Right cardiac atrium (tissue), 5 donors: Measurements from ENCODE around the gene GOLGA2. TPM values are rescaled to one million over a fixed set of nuclear protein-coding genes. Genes with fewer than 3 reads are reported as not detected.
A peak's percentile ranks its signal among the peaks of the same experiment; 100 is the strongest.

Experiments
- ATAC-seq, 2 donors: fragments of 200-7000 bp; cut with Tn5 transposase; one replicate each; pipeline versions ENCODE4 v1.8.0 to v1.9.1; 2020; ENCODE audit warnings: moderate library complexity in 2 of 2, mild to moderate bottlenecking in 1 of 2
- DNase-seq, 3 donors: peaks; one replicate each; pipeline ENCODE4 v3.0.0-alpha.2; 2020
- H3K27ac ChIP-seq: one replicate; pipeline ENCODE4 v1.5.1; 2013; ENCODE audit warnings: mild to moderate bottlenecking, low read length, control low read depth, moderate library complexity
- H3K27me3 ChIP-seq: one replicate; pipeline ENCODE4 v1.6.1; 2013; ENCODE audit not compliant: control insufficient read depth, insufficient read depth
- H3K4me1 ChIP-seq: one replicate; pipeline ENCODE4 v1.6.1; 2013; ENCODE audit warnings: low read length; ENCODE audit not compliant: control insufficient read depth, insufficient read depth
- H3K4me3 ChIP-seq: one replicate; pipeline ENCODE4 v1.5.1; 2013; ENCODE audit warnings: low read length, control low read depth
- H3K9me3 ChIP-seq: one replicate; pipeline ENCODE4 v1.6.1; 2013; ENCODE audit warnings: low read length; ENCODE audit not compliant: control insufficient read depth
- WGBS: extraction: QIAGEN DNeasy Blood & Tissue Kit; methylation state at CpG from one replicate; pipeline ENCODE4 v1.1.7; 2013; 5-methylcytosine and 5-hydroxymethylcytosine counted together
- intact Hi-C, 4 donors: fragments of 100-400 bp; cut with DNase I; formaldehyde crosslinking; loops; one replicate each; pipeline versions ENCODE4 v1.11.0 to v1.14.0; 2022 to 2023
- polyA plus RNA-seq: library from polyadenylated mRNA; stranded (reverse); fragments of 200-250 nt; gene quantifications from one replicate; pipeline ENCODE4 v1.2.3, GENCODE V29; 2013
- total RNA-seq, 4 donors: library from RNA; stranded (reverse); fragmentation: NEBNext Ultra II Directional; extraction: Animal tissue kit (Norgen Biotek cat#: 25700); gene quantifications; one replicate each; pipeline ENCODE4 v1.2.1, GENCODE V29; 2021
- donor health status: healthy with polysubstance abuse.
- donor health status: DM: no; HTN: yes; CAD: no.
- donor health status: DM: no; HTN: no; CAD: no.
- donor health status: DM: no; HTN: yes; CAD: no; lungs with severe emphysema.
- donor health status: DM: yes; HTN: yes; CAD: no.

The GOLGA2 gene
- total and polyA plus RNA-seq, 5 donors, result 84.2 to 124 (median 96.9) TPM

- no peaks in the 10 kb centered on the region for H3K9me3 ChIP-seq
- ATAC-seq, result no peak
- no peak overlapping the region for H3K4me3 ChIP-seq
- no peak overlapping the region for H3K27ac ChIP-seq
- intact Hi-C loops, result no loop called here
- no peaks in the 10 kb centered on the region for H3K27me3 ChIP-seq
- peaks cover 7% of the 10 kb centered on the region for H3K4me1 ChIP-seq
- DNase-seq, result no peak
- 83% methylated on average over 5 of the region's 5 CpGs for WGBS
These were observed 28.5 kb downstream of the GOLGA2 start for GRCh38 chr9:128247226-128247803.

DNA sequence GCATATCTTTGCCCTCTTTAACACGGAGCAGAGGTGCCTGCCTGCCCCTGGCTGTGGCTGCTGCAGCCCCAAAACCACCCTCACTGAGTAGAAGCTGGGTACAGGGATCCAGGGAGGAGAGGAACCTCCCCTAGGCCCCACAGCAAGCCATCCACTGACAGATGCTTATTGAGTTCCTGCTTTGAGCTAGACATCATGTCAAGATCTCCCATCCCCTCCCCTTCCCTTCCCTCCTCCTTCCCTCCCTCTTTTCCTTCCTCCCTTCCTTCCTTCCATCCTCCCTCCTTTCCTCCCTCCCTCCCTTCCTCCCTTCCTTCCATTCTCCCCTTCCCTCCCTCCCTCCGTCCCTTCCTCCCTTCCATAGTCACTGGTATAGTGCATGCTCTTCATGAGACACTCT is 29.3 kb downstream of the GOLGA2 start:
- H3K4me1 ChIP-seq, result peaks cover 7% of the 10 kb centered on the region

GRCh38 chr9:128245421-128246151 is 30.2 kb downstream of the GOLGA2 start:
- H3K4me1 ChIP-seq, result peaks cover 7% of the 10 kb centered on the region

More for the DNA sequence above, 29.3 kb downstream of the GOLGA2 start:
- Histone ChIP-seq H3K4me3 (no peak overlapping the region), H3K27me3 (no peaks in the 10 kb centered on the region), H3K9me3 (no peaks in the 10 kb centered on the region), H3K27ac (no peak overlapping the region)
- no peak for DNase-seq
- 59% methylated on average over 2 of the region's 2 CpGs for WGBS
- intact Hi-C loops, result no loop called here
- no peak for ATAC-seq

DNA sequence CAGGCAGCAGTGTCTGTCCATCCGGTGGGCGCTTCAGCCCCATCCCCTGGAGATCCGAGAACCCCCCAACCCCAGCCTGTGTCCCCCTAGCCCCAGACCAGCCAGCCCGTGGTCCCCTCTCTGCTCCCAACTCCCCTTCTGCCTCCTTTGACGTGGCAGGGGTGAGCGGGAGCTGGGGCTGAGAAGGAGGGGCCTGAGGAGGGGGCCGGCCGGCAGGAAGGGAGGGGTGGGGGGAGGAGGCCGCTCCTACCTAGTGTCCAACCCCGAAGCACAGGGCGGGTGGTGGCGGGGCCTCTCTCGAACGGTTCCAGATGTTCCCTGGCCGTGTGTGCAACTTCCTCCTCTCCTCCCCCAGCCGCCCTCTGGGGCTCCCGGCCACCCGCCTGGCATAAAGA is 31.0 kb downstream of the GOLGA2 start:
- ATAC-seq, result peak; percentile 78 to 88
- Histone ChIP-seq H3K27me3 (no peaks in the 10 kb centered on the region), H3K9me3 (no peaks in the 10 kb centered on the region), H3K4me3 (peak overlapping the region; percentile 33), H3K4me1 (peaks cover 7% of the 10 kb centered on the region), H3K27ac (peak overlapping the region; percentile 39)
- intact Hi-C loops, result no loop called here
- WGBS, result 6% methylated on average over 18 of the region's 18 CpGs
- peak; percentile 88 to 95 (median 93) for DNase-seq

More at GRCh38 chr9:128245421-128246151, 30.2 kb downstream of the GOLGA2 start:
- DNase-seq, result peak; percentile 70 to 81 (median 79)
- no peak overlapping the region for H3K4me3 ChIP-seq
- intact Hi-C loops, result no loop called here
- WGBS, result 35% methylated on average over 13 of the region's 13 CpGs
- peak; percentile 2 to 19 for ATAC-seq
- H3K27ac ChIP-seq, result no peak overlapping the region
- no peaks in the 10 kb centered on the region for H3K27me3 ChIP-seq
- H3K9me3 ChIP-seq, result no peaks in the 10 kb centered on the region

DNA sequence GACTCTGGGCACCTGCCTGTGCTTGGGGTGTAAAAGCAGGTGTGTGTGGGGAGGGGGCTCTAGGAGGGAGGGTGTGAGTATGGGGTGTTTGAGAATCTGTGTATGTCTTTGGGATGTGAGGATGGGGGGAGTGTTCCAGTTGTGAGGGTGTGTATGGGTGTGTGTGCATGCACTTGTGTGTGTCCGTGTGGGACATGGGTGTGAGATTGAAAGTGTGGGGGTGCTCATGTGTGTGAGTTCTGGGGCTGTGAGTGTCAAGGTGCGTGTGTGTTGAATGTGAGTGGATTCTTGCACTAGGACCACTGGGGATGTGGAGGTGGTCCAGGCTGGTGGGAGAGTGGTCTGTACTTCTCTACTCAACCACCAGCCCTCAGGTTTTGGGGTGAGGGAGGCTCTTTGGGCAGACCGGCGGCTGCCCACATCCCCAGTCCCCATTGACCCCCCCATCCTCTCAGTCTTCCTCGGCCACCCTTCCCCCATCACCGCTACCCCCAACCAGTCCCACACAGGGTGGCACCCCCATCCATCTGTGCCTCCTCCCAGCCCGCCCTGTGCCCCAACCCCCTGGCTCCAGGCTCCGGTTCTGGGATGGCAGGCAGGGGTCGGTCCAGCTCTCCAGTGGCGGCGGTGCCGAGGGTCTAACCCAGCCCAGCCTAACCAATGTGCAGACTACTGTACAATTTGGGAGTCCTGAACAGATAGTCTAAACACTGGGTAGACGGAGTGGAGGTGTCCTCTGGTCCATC is 31.5 kb downstream of the GOLGA2 start:
- Histone ChIP-seq H3K27ac (peak overlapping the region; percentile 39), H3K27me3 (no peaks in the 10 kb centered on the region), H3K4me3 (peak overlapping the region; percentile 33), H3K4me1 (peaks cover 7% of the 10 kb centered on the region), H3K9me3 (no peaks in the 10 kb centered on the region)
- peak in 1 of 2 donors; percentile 1 for ATAC-seq
- intact Hi-C loops, result no loop called here
- DNase-seq, result peak in 1 of 3 donors; percentile 77
- 51% methylated on average over 13 of the region's 13 CpGs for WGBS

GRCh38 chr9:128243215-128244018 is 32.4 kb downstream of the GOLGA2 start:
- 53% methylated on average over 13 of the region's 13 CpGs for WGBS
- intact Hi-C loops, result no loop called here
- peak; percentile 56 to 80 (median 77) for DNase-seq
- no peaks in the 10 kb centered on the region for H3K9me3 ChIP-seq
- H3K27me3 ChIP-seq, result no peaks in the 10 kb centered on the region
- ATAC-seq, result peak in 1 of 2 donors; percentile 2
- H3K4me1 ChIP-seq, result peaks cover 7% of the 10 kb centered on the region
- H3K4me3 ChIP-seq, result no peak overlapping the region
- H3K27ac ChIP-seq, result peak overlapping the region; percentile 5

GRCh38 chr9:128242828-128243214 is 33.0 kb downstream of the GOLGA2 start:
- DNase-seq, result peak; percentile 53 to 81 (median 81)
- Histone ChIP-seq H3K4me1 (peaks cover 7% of the 10 kb centered on the region), H3K9me3 (no peaks in the 10 kb centered on the region), H3K27ac (no peak overlapping the region), H3K4me3 (no peak overlapping the region), H3K27me3 (no peaks in the 10 kb centered on the region)
- 41% methylated on average over 7 of the region's 7 CpGs for WGBS
- ATAC-seq, result peak; percentile 10 to 29
- intact Hi-C loops, result no loop called here

- peaks cover 7% of the 10 kb centered on the region for H3K4me1 ChIP-seq
- H3K27me3 ChIP-seq, result no peaks in the 10 kb centered on the region
- H3K27ac ChIP-seq, result no peak overlapping the region
- WGBS, result 86% methylated on average over 4 of the region's 4 CpGs
- no peaks in the 10 kb centered on the region for H3K9me3 ChIP-seq
- DNase-seq, result no peak
- no peak for ATAC-seq
- intact Hi-C loops, result no loop called here
- H3K4me3 ChIP-seq, result no peak overlapping the region
These were observed 33.7 kb downstream of the GOLGA2 start for GRCh38 chr9:128242124-128242523.

GRCh38 chr9:128233817-128234406 is 41.9 kb downstream of the GOLGA2 start:
- peak; percentile 18 for ATAC-seq
- 83% methylated on average over 28 of the region's 28 CpGs for WGBS
- Histone ChIP-seq H3K27ac (no peak overlapping the region), H3K4me3 (no peak overlapping the region), H3K9me3 (no peaks in the 10 kb centered on the region), H3K4me1 (no peaks in the 10 kb centered on the region), H3K27me3 (no peaks in the 10 kb centered on the region)
- DNase-seq, result peak in 1 of 3 donors; percentile 8
- intact Hi-C loops, result no loop called here
